GM18861 (cell line): ENCODE data around the gene PHYKPL.
"Not testable (repeated sequence)": the region's sequence is repeated elsewhere in the genome, so short reads cannot be mapped to it uniquely, and the experiment has no call there.

Source experiments
- ATAC-seq: cut with Tn5 transposase; IDR thresholded peaks from one replicate; pipeline ENCODE4 v1.9.1; 2021; ENCODE audit not compliant: unreplicated experiment

Gene PHYKPL

DNA sequence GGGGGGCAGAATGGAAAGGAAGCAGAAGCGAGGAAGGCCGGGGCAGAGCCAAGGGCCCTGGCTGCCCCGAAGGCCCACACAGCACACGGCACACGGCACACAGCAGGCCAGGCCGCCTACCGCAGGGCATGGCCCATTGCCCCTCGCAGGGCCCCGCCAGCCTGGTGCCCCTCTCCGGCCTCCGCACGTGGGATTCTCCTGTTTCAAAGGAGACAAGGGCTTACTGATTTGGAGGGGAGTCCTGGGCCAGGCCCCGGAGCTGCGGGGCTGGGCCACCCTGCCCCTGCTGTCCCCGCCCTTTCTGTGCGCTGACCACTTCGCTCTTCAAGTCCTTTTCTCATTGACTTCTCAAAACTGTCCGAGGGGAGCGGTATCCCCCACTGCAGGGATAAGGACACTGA is 7.7 kb upstream of the PHYKPL start:
- ATAC-seq, result no peak

DNA sequence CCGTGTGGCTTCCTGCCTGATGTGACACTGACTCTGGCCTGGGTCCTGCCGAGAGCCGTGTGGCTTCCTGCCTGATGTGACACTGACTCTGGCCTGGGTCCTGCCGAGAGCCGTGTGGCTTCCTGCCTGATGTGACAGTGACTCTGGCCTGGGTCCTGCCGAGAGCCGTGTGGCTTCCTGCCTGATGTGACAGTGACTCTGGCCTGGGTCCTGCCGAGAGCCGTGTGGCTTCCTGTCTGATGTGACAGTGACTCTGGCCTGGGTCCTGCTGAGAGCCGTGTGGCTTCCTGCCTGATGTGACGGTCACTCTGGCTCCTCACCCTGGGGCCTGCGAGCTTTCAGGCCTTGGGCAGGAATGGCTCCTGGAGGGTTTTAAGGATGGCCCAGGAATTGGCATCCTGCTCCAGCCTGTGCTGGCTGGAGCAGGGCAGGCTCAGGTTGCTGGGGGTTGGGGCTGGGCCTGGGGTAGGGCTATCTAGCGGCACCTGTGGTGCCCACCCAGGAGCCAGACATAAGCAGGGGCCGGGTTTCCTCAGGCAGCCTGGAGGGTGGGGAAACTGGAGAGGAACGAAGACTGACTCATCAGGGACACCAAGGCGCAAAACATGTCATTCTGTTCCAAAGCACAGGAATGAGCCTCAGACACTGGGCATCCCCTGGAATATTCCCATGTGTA is 7.2 kb upstream of the PHYKPL start:
- not testable (repeated sequence) for ATAC-seq

DNA sequence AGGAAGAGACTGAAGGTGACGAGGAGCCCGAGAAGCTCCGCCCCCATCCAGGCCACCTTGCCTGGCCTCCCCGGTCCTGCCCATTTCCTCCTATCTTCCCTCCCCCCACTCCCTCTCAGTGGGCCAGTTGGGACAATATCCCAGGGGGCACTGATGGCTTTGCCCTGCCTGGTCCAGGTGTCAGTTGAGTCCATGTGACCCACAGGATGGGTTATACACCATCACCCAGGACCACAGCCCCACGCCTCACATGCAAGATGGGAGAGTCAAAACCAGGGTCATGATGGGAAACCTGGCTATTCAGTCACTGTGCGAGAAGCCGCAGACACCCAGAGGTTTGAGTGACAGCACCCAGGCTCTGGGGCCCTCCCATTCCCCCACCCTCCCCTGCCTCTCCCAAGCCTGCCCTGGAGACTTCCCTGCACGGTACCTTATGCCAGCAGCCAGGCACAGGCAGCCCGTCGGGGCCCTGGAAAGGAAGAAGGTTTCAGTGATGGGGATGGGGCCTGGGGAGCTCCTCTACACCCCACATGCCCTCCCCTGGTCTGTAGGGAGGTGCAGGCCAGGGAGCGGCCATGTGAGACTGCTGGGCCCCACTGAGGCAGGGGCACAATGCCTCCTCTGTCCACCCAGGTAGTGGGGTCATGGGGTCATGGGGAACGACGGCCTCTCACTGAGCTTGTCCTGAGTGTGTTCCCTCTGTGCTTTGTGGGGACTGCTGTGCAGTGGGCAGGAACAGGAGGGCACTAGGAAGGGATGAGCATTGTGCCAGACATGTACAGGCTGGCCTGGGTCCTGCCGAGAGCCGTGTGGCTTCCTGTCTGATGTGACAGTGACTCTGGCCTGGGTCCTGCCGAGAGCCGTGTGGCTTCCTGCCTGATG is 6.3 kb upstream of the PHYKPL start:
- no peak for ATAC-seq

DNA sequence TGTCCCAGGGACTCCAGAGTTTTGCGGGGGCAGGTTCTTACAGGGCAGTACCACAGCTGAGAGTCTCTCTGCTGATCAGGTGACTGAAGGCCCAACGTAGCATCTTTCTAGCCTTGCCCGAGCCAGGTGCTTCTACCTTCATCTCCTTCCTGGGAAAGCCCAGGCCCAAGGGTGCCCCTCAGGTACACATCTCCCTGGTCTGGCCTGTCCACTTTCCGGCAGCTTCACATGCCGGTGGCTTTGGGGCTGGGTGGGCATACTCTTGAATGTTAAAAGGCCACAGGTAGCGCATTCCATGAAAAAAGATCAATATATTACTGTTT is 5.7 kb upstream of the PHYKPL start:
- ATAC-seq, result no peak

DNA sequence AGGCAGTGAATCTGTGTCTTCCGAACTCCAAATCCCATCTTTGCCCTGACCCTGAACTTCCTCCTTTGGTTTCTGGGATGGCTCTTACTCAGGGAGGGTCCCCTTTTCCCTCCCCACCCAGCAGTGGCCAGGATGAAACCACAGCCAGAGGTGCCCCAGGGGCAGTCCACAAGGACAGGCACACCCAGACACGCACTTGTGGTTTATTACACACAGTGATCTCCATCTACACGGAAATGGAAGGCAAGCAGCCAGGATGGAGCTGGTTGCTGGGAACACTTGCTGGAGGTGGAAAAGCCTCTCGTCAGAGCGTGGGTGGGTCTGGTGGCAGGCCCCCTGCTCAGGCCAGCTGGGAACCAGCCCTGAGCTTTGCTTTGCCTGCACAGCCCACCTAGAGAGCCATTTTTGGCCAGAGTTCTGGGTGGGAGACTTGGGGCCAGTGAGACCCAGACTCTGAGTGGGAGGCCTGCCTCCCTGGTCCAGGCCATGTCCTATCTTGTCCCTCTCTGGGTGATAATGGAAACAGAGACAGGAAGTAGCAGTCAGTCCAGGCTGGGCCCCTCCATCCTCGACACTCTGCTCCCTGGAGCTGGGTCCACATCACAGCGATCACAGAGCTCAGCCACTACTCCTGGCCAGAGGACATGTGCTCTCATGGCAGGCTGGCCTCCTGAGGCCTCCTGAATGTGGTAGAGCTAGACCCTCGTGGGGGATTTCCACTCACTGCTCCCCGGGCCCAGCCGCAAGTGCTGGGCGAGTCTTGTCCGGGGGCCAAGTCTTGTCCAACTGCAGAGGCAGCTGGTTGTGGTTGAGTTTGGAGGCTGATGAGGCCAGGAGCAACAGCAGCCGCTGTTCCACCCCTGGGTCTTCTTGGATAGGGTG is 5.1 kb upstream of the PHYKPL start:
- ATAC-seq, result no peak

DNA sequence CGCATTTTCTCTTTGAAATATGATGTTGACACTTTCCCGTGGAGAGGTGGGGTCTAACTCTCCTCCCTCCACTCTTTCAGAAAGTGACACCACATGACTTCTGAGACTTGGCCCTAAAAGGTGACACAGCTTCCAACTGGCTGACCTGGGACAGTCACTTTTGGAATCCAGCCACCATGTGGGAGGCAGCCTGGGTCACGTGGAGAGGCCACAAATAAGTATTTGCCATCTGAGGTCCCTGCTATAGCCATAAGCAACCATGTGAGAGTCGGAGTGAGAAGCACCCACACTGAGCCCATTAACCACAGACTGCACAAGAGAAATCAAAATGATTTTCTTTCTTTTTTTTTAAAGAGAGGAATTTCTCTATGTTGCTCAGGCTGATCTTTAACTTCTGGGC is 4.1 kb upstream of the PHYKPL start:
- no peak for ATAC-seq

DNA sequence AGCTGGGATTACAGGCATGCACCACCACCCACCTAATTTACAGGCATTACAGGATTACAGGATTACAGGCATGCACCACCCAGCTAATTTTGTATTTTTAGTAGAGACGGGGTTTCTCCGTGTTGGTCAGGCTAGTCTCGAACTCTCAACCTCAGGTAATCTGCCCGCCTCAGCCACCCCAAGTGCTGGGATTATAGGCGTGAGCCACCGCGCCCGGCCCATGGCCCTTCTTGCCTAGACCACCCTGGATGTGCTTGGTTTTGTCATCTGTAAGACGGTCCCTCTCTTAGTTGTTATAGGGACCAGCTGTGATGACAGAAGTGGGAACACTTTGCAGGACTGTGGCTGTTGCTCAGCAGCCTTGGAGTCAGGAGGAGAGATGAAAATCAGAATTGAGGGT is 3.5 kb upstream of the PHYKPL start:
- ATAC-seq, result no peak

DNA sequence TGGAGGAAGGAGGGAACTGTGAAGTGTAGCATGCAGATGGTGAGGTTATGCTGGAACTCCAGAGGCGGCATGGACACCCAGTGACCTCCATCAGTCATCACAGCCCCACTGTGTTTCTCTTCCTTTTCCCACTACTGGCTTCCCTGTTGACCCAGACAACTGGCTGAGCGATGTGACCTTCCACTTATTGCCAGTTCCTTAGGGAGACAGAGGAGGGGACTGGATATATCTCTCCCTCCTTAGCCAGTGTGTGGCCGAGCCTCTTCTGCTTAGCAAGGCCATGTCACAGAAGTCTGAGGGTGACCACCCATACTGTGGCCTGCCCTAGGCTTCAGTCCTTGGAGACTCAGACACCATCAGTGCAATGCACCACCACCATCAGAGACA is 3.0 kb upstream of the PHYKPL start:
- no peak for ATAC-seq

DNA sequence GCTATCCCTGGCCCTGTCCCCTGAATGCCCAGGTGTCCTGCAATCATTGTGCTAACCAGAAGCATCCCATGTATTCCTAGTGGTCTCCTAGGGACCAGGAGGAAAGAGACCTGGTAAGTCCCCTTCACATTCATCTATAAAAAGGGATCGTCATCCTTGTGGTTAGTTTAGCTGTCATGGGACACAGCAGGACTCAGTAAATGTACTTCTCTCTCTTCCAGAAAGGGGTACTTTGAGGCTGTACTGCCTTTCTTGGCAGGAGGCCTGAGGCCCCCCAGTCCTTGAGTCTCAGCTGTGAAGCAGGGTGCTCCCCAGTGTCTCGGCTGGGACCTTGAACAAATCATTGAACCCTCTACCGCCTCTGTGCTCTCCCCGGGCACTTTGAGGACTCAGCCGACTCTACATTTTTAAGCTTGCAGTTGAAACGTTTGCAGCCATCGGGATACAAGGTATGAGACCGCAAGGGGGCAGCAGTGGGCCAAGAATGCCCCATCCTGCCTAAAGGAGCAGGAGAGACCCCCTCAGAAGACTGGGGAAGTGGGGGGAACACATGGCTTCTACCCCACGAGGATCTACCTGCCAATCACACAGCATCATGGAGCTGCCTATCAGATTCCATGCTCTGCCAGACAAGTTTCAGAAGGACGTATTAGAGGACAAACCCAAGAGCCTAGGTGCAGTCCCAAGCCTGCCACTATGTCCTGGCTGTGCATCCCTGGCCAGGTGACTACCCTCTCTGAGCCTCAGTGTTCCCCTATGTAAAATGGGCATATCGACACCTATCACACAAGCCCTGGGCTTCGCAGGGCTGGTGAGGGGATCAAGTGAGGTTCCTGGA is 2.4 kb upstream of the PHYKPL start:
- no peak for ATAC-seq

DNA sequence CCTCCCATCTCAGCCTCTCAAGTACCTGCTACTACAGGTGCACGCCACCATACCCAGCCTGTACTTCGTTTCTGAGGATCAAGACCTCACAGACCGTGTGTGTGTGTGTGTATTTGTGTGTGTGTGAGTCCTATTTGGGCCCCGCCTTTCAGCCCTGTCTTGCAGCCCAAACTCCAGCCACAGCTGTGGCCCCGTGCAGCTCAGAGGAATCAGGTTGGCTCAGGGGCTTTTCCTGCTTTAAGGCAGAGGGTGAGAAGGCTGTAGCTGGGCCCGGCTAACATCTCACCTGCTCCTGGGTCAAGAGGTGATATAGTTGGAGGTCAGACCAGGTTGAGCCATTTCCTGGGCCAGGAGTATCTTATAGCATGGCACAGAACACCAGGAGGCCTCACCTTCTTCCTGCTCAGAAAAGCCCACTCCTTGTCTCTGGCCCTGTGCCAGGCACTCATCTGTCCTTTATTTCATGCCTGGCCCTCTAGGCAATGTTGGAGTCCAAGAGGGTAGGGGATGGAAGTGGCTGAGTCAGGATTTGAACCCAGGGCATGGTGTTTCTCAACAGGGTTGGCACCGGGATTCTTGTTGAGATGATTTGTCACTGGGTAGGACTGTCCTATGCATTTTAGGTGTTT is 1.6 kb upstream of the PHYKPL start:
- ATAC-seq, result no peak

DNA sequence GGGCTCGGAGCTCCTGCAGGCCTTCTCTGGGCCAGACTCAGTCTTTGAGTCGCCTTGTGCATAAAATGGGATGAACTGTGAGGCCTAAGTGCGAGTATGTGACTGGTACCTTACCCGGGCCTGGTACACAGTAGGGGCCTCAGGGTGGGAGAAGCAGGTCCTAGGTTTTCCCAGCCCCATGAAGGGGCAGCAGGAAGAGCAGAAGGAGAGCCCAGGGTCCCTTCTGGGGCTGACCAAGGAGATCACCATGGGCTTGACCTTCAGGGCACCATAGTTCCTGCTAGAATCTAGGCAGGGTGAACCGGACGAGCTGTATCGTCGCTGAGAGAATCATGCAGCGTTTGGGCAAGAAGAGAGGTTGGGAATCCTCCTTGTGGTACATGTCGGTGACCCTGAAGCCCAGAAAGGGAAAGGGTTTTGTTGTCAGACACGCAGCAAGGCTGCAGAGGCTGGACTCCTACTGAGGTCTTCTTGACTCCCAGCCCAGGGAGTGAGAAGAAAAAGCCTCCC is 373 bp upstream of the PHYKPL start:
- no peak for ATAC-seq

DNA sequence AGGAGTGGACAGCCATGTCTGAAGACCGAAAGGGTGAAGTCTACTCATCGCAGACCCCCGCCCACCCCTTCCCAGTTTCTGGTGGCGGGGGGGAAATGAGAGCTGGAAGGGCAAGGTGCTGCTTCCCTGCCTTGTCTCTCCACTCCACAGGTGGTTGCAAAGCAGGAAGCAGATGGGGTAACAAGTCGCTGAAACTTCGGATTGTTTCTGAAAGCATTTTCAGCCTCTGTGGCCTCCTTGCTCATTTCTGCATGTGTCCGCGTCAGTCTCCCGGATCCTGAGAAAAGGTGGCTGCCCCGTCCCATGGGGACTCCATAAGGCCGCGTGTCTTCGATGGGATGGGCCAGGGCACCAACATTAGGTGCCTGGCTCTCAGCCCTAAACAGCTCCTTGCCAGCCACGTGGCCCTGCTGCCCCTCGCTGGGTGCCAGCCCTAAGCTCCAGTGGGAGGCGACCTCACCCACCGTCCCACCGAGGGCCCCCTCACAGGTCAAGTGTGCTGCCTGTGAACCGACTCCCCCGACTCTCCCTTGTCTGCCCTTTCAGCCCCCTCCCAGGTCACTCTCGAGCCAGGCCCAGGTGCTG is 971 bp downstream of the PHYKPL start:
- ATAC-seq, result no peak

DNA sequence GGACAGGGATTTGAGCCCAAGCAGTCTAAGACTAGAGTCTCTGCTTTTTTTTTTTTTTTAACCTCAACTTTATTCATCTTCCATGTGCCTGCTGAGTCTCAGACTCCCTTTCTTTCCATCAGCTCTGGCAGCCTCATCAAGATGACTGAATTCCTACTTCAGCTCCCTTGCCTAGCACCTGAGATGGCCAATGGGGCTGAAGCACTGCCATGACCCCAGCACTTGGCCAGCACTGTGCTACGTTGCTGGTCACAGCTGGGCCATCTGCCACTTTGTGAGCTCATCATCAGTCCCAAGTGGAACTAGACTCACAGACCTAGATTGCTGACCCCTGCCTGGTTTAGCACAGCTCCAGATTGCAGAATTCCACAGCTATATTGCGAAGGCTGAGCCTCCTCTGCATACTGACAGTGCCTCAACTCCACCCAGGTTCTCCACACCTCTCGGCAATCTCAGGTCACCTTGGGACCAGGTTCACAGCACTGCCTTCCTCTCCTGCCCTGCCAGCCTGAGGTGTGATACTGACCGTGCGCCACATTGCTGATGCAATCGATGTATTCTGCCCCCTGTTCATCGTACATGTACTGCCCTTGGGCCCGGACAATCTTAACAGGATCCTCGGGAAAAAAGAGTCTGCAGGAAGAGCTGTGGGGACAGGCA is 1.6 kb downstream of the PHYKPL start:
- ATAC-seq, result no peak

DNA sequence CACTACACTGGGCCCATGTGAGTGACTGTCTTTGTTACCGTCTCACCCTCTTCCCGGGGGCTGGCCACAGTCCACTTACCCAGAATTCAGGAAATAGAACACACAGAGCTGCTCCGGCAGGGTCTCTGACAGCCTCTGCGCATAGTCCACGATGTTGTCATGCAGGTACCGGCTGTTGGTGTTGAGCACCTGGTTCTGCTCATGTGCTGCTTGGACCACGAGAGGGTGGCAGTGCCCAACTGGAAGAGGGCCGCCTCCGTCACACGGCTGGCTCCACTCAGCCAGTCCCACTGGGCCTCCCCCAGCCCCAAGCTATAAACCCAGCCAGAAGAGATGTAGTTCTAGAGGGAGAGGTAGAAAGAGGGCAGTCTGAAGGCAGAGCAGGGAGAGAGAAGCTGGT is 2.7 kb downstream of the PHYKPL start:
- no peak for ATAC-seq

DNA sequence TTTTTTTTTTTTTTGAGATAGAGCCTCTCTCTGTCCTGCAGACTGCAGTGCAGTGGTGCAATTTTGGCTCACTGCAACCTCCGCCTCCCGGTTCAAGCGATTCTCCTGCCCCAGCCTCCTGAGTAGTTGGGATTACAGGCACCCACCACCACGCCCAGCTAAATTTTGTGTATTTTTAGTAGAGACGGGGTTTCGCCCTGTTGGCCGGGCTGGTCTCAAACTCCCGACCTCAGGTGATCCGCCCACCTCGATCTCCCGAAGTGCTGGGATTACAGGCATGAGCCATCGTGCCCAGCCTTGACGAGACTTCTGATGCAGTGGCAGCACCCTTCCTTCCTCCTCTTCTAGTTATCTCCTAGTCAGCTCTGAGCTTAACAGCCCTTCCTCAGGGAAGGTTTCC is 3.5 kb downstream of the PHYKPL start:
- ATAC-seq, result not testable (repeated sequence)

DNA sequence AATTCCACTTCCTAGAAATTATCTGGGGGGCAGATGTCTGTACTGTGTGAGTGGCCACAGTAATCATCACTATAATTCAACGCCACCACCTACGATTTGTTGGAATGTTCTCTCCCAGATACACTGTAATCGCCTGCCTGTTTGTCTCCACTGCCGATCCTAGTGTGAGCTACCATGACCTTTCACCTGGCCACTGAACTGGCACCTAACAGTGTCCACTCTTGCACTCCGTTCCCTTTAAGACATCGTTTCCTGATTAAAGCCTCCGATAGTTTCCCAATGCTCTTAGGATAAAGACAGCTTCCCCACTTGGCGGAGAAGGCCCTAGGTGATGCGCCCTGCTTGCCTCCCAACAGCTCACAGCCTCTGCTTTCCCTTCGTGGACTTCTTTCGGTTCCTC is 4.0 kb downstream of the PHYKPL start:
- ATAC-seq, result no peak

DNA sequence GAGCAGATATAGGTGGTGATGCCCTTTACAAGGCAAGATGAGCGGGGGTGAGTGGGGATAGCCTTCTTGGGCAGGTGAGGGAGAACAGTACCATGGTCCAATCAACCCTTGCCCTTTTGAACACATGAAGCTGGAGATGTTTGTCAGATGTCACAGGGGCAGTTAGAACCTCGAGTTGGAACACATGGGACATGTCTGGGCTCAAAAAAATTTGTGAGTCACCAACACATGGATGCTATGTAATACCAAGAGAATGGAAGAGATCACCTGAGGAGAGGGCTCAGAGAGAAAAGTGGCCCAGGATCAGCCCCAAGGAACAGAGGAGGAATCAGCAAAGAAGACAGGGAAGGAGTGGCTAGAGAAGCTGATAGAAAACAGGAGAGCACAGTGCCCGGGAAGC is 4.7 kb downstream of the PHYKPL start:
- no peak for ATAC-seq

DNA sequence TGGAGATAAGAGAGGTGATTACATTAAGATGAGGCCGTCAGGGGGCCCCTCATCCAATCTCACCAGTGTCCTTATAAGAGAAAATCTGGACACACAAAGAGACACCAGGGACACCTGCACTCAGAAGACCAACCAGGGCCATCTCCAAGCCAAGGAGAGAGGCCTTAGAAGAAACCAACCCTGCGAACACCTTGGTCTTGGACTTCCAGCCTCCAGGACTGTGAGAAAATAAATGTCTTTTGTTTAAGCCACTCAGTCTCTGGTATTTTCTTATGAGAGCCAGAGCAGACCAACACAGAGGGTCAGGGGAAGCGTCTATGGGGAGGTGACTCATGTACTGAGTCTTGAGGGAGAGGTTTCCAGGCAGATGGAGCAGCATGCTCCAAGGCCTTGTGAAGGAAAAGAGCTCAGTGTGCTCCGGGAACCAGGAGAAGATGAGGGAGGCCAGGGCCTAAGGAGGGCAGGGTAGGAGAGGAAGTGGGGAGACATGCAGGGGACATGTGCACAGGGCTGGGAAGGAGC is 5.4 kb downstream of the PHYKPL start:
- ATAC-seq, result no peak

DNA sequence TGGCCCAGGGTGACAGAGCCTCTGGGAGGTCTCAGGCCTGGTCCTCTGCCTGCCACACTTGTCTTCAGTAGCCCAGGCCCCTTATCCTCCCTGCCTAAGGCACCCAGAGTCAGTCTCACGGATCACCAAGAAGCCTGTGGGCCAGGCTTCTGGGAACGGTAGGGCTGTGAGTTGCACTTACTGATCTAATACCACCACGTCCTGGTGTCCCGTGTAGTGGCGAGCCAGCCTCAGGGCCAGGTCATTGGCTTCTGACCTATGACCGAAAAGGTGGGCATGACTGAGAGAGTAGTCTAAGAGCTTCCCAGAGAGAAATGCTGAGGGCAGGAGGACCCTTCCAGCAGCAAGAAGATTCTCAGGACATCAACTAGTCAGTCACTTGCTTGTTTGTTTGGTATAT is 7.4 kb downstream of the PHYKPL start:
- ATAC-seq, result no peak
